ENCODE measurements around the gene BMPR1B. TPM values are rescaled to one million over a fixed set of nuclear protein-coding genes. Genes with fewer than 3 reads are reported as not detected.

Gene BMPR1B
- total RNA-seq, 1 experiment from 2014 or later, result 0.35 TPM

GRCh38 chr4:94944726-94945125, 187.0 kb downstream of the BMPR1B start:
- Histone ChIP-seq H2BK5ac (ENCODE audit: insufficient read length, low read length) (no peak overlapping the region), H2BK12ac (ENCODE audit: insufficient read length, low read depth, low read length) (no peak overlapping the region), H3K56ac (ENCODE audit: insufficient read length, low read depth, low read length) (no peak overlapping the region), H3K23ac (ENCODE audit: insufficient read length, low read depth, low read length) (no peak overlapping the region), H3K9me3 (ENCODE audit: control insufficient read depth, low read depth, low read length) (no peaks in the 10 kb centered on the region), H3K4me1 (ENCODE audit: insufficient read depth, low read length) (no peaks in the 10 kb centered on the region), H3K23me2 (ENCODE audit: insufficient read length, low read depth, low read length, poor library complexity, severe bottlenecking) (no peaks in the 10 kb centered on the region), H4K91ac (ENCODE audit: insufficient read length, low read depth, low read length) (no peak overlapping the region), H2AK5ac (ENCODE audit: insufficient read length, low read length) (no peak overlapping the region), H3K14ac (ENCODE audit: insufficient read depth, low read length) (no peak overlapping the region), H3K79me2 (ENCODE audit: insufficient read depth, low read length) (no peaks in the 10 kb centered on the region), H3T11ph (ENCODE audit: low read length) (no peak overlapping the region), H2BK20ac (ENCODE audit: low read depth, low read length, poor library complexity, severe bottlenecking) (no peak overlapping the region), H4K8ac (replicated peaks; ENCODE audit: insufficient read length, low read depth, low read length) (no peak overlapping the region), H4K5ac (ENCODE audit: insufficient read length, low read depth, low read length) (no peak overlapping the region), H4K20me1 (ENCODE audit: control insufficient read depth, insufficient read depth, insufficient read length) (no peaks in the 10 kb centered on the region), H3K18ac (ENCODE audit: insufficient read length, low read depth, low read length) (no peak overlapping the region), H2BK120ac (ENCODE audit: low read depth, low read length, poor library complexity, severe bottlenecking) (no peak overlapping the region), H3K9ac (ENCODE audit: extremely low read depth, insufficient read length, low read length) (no peak overlapping the region), H3K4me2 (ENCODE audit: insufficient read depth, insufficient read length, low read length) (no peak overlapping the region), H3K27ac (ENCODE audit: insufficient read length, low read depth, low read length) (no peak overlapping the region), H3K27me3 (ENCODE audit: insufficient read depth, low read length) (no peaks in the 10 kb centered on the region), H3K4ac (ENCODE audit: low read depth, low read length) (no peak overlapping the region), H2BK15ac (ENCODE audit: low read depth, low read length) (no peak overlapping the region), H3K79me1 (ENCODE audit: insufficient read depth, low read depth, low read length, poor library complexity, severe bottlenecking) (no peaks in the 10 kb centered on the region), H2AFZ (ENCODE audit: low read length) (no peak overlapping the region)
- no CpG with 5 or more reads among the region's 2 CpGs for WGBS (ENCODE audit: extremely low coverage, insufficient read length, low lambda C conversion rate)
- no peak for DNase-seq
- Mint-ChIP-seq H3K4me3 (no peak overlapping the region), H3K36me3 (ENCODE audit: insufficient read depth in 1 of 3, low read depth in 3 of 3) (peaks cover 0 to under 1% (median under 1%) of the 10 kb centered on the region in 3 experiments; a peak in 1 of 7 replicates), H3K9me3 (peaks cover under 1% of the 10 kb centered on the region in 2 experiments; a peak in 3 of 5 replicates), H3K4me1 (peaks cover 4 to 15% of the 10 kb centered on the region in 2 experiments; a peak in 3 of 4 replicates), H3K27me3 (ENCODE audit: low read depth) (no peaks in the 10 kb centered on the region), H3K27ac (no peak overlapping the region)
- TF ChIP-seq CTCF (conservative IDR thresholded peaks at IDR 0.05), result no peak

All from H9 (cell line).